ENCODE measurements around the gene COBL.

Gene COBL

DNA sequence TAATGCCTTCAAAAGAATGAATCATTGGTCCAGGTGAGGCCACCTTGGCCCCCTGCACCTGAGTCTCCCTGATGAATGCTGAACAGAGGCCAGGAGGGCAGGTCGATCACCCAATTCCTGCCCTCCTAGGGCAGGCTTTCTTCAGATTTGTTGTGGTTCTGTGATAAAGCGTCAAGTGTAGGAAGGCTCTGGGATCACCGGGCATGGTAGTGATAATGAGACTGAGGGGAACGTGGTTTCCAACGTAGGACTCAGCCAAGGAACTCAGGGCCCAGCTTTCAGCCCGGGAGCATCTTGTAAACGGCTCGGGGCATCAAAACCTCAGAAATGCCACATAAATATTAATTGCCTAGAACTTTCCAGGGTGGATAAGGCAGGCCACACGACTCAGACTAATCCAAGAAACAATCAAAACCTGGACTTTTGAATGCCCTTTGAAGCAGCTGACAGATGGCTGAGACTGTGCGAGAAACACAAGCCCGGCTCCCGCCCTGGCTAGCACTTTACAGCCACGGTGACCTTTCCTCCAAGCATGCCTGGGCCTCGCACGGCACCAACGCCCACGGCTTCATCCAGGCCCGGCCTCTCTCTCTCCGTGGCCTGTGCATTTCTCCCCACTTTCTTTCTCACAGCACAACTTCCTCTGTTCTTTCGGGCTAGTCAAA, 294.6 kb downstream of the COBL start:
- DNase-seq (ENCODE audit: low read depth in 2 of 2) = no peak

DNA sequence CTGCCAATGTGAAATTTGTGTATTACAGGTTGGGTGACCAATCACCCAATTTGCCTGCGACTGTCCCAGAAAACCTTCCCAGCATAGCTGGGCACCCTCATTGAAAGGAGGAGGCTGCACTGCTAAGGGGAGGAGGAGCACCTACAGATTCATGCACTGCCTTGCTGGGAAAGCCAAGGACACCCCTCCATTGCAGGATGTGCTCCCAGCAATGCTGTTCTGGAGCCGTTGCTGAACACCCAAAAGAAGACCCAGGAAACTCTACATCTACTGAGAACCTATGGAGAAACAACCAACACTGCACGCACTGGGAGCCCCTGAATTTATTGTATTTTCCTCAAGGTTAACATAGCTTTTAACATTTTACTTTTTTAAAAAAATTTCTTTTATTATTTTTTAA, 295.7 kb downstream of the COBL start:
- no peak for DNase-seq (ENCODE audit: low read depth in 2 of 2)

GRCh38 chr7:51019891-51020870, 296.4 kb downstream of the COBL start:
- no peak for DNase-seq (ENCODE audit: low read depth in 2 of 2)

DNA sequence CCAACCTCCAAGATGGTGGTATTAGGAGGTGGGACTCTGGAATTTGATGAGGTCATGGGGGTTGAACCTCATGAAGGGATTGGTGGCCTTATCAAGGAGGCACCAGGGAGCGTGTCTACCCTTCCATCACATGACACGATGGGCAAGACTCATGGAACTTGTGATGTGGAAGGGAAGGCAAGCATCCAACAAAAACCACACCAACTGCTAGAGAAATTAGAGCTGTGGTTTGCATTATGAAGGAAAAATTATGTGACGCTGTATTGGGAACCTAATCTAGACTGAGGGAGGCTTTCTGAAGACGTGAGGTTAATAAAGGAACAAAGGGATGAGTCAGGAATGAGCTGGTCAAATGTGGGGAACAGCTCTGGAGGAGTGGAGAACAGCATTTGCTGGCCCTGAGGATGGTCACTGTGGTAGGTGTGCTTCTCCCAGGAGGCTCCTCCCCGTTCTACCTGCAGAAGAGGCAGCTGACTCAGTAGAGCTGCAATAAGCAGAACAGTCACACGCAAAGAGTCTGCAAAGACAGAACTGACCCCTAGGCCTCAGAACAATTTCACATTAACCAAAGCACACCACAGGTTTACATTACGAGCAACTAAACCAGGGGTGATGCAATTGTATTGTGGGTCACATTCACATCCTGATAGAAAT, 297.3 kb downstream of the COBL start:
- no peak for DNase-seq (ENCODE audit: low read depth in 2 of 2)

- DNase-seq (ENCODE audit: low read depth in 2 of 2) = no peak
These were observed 298.8 kb downstream of the COBL start for GRCh38 chr7:51017576-51018535.

- DNase-seq (ENCODE audit: low read depth in 2 of 2) = no peak
These were observed 300.1 kb downstream of the COBL start for GRCh38 chr7:51016546-51016945.

DNA sequence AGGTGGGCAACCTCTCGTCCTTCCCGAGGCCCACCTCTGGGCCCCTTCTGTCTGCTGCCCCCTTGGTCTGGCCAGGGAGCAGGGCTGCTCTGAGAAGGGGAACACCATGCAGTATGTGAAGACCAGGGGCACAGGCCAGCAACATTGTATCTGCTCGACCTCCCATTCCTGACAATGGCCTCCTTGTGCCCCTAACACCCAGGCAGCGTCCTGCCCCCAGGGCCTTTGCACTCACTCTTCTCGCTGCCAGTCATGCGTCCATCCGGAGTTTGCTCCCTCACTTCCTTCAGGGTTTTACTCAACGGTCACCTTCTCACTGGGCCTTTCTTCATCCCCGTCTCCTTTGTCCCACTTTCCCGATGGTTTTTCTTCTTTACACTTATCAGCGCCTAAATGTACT, 301.0 kb downstream of the COBL start:
- DNase-seq (ENCODE audit: low read depth in 2 of 2) = no peak

DNA sequence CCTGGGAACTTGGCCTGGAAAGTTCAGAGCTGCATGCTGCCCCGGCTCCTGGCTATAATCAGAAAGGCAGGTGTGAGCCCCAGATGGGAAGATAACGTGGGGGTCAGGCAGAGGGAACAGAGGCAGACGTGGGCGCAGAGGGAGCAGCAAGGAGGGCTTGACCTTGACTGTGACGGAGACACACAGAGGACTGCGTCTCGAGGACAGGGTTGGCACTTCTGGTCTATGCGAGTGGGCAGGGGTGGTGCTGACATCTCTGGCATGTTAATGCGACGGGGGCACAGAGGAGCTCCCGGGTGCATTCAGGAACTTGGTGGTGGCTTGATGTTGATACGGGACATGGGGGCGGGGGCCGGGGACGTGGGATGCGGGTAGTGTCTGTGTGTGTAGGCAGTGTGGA, 301.8 kb downstream of the COBL start:
- no peak for DNase-seq (ENCODE audit: low read depth in 2 of 2)

DNA sequence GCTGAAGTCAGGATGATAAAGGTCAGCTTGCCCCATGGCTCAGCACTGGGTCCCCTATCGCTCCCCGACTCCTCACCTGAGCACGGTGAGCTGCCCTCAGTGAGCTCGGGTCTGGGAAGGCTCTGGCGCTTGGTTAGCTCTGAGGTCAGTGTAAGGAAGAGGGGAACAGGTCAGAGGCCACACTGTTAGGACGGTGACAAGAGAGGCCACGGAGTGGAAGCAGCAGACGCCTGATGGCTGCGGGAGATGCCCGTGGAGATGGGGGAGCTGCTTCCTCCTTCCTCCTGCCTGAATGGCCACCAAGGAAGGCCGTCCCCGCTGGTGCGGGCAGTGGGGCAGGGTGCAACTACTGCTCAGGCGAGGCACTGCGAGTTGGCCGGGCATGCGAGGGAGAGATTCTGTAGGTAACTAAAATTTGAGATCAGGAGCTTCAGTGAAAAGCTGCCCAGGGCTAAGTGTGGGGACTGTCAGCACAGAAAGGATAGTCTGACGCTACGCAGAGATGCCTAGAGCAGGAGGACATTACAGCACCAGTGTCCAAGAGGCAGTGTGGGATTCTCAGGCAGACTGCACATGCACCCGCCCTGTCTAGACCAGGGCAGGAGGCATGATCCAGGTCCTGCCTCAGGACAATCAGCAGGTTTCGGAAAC, 302.6 kb downstream of the COBL start:
- DNase-seq (ENCODE audit: low read depth in 2 of 2) = no peak

DNA sequence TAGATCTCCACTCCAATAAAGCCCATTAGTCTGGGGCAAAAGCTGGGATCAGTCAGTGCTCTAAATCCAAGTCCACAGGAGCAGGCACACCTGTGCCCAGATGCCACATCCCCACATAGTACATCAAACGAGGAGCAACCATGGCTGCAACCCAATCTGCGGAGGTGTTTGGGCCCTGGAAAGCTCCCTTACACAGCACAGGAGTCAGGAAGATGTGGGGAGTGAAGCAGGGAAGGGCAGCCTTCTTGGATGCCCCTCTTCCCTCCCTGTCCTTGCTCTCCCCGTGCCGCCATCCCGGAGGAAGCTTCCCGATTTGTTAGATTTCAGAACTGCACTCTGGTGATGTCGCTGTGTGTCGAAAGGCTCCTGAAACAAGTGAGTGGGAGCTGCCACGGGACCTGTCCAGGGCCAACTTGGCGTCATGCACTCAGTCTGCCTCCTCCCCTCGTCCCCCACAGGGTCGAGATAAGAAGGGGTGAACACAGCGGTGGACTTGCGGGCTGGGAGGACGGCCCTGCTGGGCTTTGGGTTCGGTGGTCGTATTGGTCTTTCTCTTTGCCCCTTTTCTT, 303.3 kb downstream of the COBL start:
- no peak for DNase-seq (ENCODE audit: low read depth in 2 of 2)

GRCh38 chr7:51012569-51013217, 303.9 kb downstream of the COBL start:
- DNase-seq (ENCODE audit: low read depth in 2 of 2) = no peak

DNA sequence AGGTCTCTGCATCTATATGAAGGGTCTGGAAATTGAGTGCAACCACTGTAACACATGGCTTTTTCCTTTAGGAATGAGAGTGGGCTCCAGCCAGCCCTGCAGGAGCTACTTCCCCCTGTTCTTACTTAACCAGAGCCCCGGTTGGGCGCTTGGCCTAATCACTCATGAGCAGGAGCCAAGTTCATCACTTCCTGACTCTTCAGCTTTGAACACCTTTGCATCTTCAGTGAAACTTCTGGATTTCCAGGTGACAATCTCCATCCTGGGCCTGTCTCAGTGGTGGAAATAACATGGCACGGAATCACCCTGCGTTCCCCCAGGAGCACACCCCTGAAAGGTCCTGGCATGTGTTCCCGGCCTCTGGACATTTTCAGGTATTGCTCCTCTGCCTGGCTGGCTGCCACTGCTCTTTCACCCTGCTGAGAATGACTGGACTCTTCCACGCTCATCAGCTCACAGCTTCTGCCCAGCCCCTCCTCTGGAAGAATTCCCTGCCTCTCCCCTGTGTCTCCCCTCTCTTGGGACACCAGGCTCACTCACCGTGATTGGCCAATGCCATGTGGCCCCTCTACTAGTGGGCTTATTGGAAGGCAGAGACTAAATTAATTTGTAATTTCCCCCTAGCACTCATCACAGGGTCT, 304.8 kb downstream of the COBL start:
- no peak for DNase-seq (ENCODE audit: low read depth in 2 of 2)

- no peak for DNase-seq (ENCODE audit: low read depth in 2 of 2)
These were observed 306.1 kb downstream of the COBL start for GRCh38 chr7:51010534-51010933.

DNA sequence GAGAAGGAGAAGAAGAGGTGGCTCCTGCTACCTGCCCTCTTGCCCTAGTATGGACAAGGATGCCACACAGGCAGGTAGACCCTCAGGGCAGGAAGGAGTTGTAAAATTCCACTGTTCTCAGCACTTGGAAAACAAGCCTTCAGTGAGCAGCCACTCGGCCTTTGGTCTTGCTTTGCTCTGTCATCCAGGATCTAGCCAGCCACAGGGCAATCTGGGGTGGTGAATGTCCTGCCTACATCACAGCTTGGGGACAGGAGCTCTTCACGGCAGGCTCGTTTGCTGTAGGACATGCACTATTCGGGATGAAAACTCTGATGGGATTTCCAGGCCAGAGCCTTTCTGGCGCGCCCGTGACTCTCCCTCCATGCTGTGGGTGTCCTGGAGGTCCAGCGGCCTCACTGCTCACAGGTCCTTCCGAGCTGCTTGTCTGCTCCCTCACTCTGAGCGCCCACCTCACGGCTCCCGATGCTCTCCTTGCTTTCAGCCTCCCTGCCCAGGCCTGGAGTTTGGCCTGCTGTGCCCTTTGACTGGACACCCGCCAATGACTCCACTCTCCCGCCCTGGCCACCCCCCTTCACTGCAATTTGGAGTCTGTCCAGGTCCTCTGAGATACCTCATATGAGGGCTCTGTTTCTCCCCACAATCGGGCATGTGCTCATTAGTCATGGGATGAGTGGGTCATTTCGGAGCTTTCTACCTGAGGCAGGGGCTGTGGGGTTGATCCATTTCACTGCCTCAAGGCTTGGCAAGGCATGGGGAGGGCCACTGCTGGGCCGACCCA, 306.7 kb downstream of the COBL start:
- DNase-seq (ENCODE audit: low read depth in 2 of 2) = no peak

DNA sequence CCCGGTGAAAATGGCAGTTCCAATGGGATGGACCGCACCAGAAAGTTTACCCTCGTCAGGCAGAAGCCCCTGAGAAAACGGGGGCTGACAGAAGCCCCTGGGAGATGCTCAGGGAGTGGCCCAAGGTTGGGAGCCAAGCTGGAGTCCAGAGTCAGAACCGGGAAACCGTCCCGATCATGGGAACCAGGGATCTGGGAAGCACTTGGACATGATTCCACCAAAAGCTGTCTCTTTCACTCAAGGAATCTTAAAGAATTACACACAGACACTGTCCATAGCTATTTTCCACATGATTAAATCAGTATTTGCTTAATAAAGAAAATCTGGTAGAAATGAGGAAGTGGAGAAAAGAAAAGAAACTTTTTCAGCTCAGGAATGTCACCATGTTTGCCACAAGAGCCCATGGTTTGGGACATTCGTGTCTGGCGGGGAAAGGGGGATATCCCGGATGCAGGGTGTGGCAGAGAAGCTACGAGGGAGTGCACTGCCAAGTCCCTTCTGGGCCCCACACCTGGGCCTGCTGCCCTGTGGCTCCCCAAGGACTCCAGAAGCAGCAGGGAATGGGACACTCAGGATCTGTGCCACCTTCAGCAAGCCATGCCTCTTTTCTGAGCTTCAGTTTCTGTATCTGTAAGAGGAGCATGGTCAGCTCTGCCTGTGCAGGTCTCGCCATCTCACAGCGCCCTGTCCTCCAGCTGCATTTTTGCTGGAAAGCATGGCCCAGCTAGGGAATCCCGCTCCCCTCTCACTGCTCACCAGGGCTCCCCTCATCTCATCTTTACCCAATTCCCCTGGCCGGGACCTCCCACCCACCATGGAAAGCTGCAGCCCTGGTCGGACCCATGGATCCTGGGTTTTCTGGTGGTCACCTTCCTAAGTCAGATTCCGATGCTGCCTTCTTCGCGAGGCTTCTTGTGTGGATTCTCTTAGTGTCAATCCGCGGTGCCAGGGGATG, 308.8 kb downstream of the COBL start:
- DNase-seq (ENCODE audit: low read depth in 2 of 2) = no peak

GRCh38 chr7:51006483-51007235, 309.9 kb downstream of the COBL start:
- DNase-seq (ENCODE audit: low read depth in 2 of 2) = no peak

DNA sequence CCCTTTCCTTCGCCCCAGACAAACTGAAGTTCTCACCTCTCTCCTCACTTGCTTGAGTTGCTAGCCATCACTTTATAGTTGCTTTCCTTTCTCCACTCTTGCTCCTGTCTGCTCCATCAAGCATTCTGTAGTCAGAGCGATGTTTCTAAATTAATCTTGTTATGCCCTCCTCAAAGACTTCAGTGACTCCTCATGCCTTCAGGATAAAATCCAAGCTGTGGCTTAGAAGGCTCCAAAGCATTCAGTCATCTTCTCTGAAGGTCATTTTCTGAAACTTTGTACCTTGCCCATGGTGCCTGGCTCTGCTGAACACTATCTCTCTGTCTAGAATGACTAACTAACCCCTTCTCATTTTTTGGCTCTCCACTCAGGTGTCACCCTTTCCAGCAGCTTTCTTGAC, 311.5 kb downstream of the COBL start:
- DNase-seq (ENCODE audit: low read depth in 2 of 2) = no peak

Data from stimulated activated CD8-positive, alpha-beta memory T cell treated with anti-CD3 and anti-CD28 coated beads, Interleukin-2, amount 100 ng/mL, for 1 hour (primary cell).